ENCODE data around the gene DPP10.

The DPP10 gene

DNA sequence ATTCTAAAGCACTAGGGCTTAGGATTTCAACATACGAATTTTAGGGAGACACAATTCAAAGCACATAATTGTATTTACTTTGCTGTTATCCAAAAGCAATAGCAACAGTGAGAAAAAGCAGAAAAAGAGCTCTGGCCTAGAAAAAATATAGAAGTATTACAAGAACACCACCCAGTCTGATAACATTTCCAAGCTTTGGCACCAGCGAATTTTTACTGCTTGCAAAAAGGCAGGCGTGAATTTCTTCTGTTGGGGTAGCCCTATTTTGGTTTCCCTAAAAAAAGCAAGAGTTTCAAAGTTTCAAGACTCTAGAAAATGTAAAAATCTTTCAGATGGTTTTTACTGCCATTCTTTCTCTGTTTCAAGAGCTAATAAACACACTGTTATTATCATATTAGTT lies 292.7 kb downstream of the DPP10 start (continued):
- TF ChIP-seq ZBTB1 (tag by site-specific recombination; IDR thresholded peaks at IDR 0.05) (no peak), HOXA7 (CRISPR knock-in tag; IDR thresholded peaks at IDR 0.05; ENCODE audit: borderline replicate concordance) (no peak), ZNF610 (tag by site-specific recombination; IDR thresholded peaks at IDR 0.05; ENCODE audit: borderline replicate concordance) (no peak), ZNF768 (tag by site-specific recombination; IDR thresholded peaks at IDR 0.05) (no peak), ZIC2 (tag by site-specific recombination; IDR thresholded peaks at IDR 0.05) (no peak), ZNF677 (tag by site-specific recombination; IDR thresholded peaks at IDR 0.05) (no peak), ZNF843 (tag by site-specific recombination; IDR thresholded peaks at IDR 0.05) (no peak), ZNF302 (tag by site-specific recombination; IDR thresholded peaks at IDR 0.05; ENCODE audit: low read depth) (no peak)
- TF ChIP-seq, protein P1, sequence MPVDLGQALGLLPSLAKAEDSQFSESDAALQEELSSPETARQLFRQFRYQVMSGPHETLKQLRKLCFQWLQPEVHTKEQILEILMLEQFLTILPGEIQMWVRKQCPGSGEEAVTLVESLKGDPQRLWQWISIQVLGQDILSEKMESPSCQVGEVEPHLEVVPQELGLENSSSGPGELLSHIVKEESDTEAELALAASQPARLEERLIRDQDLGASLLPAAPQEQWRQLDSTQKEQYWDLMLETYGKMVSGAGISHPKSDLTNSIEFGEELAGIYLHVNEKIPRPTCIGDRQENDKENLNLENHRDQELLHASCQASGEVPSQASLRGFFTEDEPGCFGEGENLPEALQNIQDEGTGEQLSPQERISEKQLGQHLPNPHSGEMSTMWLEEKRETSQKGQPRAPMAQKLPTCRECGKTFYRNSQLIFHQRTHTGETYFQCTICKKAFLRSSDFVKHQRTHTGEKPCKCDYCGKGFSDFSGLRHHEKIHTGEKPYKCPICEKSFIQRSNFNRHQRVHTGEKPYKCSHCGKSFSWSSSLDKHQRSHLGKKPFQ (tag by site-specific recombination; IDR thresholded peaks at IDR 0.05) = no peak
- TF ChIP-seq, protein P2, sequence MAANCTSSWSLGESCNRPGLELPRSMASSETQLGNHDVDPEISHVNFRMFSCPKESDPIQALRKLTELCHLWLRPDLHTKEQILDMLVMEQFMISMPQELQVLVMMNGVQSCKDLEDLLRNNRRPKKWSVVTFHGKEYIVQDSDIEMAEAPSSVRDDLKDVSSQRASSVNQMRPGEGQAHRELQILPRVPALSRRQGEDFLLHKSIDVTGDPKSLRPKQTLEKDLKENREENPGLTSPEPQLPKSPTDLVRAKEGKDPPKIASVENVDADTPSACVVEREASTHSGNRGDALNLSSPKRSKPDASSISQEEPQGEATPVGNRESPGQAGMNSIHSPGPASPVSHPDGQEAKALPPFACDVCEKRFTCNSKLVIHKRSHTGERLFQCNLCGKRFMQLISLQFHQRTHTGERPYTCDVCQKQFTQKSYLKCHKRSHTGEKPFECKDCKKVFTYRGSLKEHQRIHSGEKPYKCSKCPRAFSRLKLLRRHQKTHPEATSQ (tag by site-specific recombination; IDR thresholded peaks at IDR 0.05) = no peak
- TF ChIP-seq, protein P3, sequence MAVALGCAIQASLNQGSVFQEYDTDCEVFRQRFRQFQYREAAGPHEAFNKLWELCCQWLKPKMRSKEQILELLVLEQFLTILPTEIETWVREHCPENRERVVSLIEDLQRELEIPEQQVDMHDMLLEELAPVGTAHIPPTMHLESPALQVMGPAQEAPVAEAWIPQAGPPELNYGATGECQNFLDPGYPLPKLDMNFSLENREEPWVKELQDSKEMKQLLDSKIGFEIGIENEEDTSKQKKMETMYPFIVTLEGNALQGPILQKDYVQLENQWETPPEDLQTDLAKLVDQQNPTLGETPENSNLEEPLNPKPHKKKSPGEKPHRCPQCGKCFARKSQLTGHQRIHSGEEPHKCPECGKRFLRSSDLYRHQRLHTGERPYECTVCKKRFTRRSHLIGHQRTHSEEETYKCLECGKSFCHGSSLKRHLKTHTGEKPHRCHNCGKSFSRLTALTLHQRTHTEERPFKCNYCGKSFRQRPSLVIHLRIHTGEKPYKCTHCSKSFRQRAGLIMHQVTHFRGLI (tag by site-specific recombination; IDR thresholded peaks at IDR 0.05) = no peak
- TF ChIP-seq, protein P4, sequence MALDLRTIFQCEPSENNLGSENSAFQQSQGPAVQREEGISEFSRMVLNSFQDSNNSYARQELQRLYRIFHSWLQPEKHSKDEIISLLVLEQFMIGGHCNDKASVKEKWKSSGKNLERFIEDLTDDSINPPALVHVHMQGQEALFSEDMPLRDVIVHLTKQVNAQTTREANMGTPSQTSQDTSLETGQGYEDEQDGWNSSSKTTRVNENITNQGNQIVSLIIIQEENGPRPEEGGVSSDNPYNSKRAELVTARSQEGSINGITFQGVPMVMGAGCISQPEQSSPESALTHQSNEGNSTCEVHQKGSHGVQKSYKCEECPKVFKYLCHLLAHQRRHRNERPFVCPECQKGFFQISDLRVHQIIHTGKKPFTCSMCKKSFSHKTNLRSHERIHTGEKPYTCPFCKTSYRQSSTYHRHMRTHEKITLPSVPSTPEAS (tag by site-specific recombination; IDR thresholded peaks at IDR 0.05) = no peak

DNA sequence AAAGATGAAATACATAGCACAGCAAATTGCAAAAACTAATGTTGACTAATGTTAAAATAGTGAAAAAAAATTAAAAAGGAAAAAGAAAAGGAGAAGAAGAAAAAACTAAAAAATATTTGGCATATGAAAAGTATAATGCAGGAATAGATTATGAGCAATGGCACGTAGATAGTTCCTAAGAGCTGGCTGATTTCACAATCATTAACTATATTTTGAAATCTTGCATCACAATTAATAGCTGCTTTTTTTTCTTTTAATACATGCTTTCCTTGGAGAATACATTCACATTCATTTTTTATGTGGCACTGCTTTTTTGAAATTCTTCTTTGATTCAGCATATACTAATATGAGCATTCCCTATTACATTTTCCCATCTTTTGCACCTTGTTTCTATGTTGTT lies 299.8 kb downstream of the DPP10 start:
- no peak overlapping the region for H3K4me3 ChIP-seq (ENCODE audit: low read depth, low read length)
- ChIA-PET CTCF (interaction anchor here (0.8 kb wide), 1 partner anchor 23 kb away, joined by 3 read pairs; no protein-coding TSS in a partner anchor), POLR2A (no interaction called here)
- TF ChIP-seq GLIS2 (tag by site-specific recombination; IDR thresholded peaks at IDR 0.05) (no peak), ZNF391 (tag by site-specific recombination; IDR thresholded peaks at IDR 0.05; ENCODE audit: borderline replicate concordance, low read depth) (no peak), ZNF311 (tag by site-specific recombination; IDR thresholded peaks at IDR 0.05; ENCODE audit: borderline replicate concordance) (no peak), ZNF830 (tag by site-specific recombination; IDR thresholded peaks at IDR 0.05; ENCODE audit: low read depth) (no peak), ZNF664 (tag by site-specific recombination; IDR thresholded peaks at IDR 0.05) (no peak), ZNF555 (tag by site-specific recombination; conservative IDR thresholded peaks at IDR 0.05) (no peak), RBAK (tag by site-specific recombination; IDR thresholded peaks at IDR 0.05) (no peak), ZNF133 (tag by site-specific recombination; IDR thresholded peaks at IDR 0.05) (no peak), ZNF514 (tag by site-specific recombination; IDR thresholded peaks at IDR 0.05) (no peak), ZNF747 (tag by site-specific recombination; IDR thresholded peaks at IDR 0.05) (no peak), ZNF324 (tag by site-specific recombination; IDR thresholded peaks at IDR 0.05) (no peak), YY2 (tag by site-specific recombination; IDR thresholded peaks at IDR 0.05) (no peak), KLF10 (tag by site-specific recombination; IDR thresholded peaks at IDR 0.05) (no peak), ZNF214 (tag by site-specific recombination; IDR thresholded peaks at IDR 0.05; ENCODE audit: borderline replicate concordance) (no peak)
- TF ChIP-seq, protein P5, sequence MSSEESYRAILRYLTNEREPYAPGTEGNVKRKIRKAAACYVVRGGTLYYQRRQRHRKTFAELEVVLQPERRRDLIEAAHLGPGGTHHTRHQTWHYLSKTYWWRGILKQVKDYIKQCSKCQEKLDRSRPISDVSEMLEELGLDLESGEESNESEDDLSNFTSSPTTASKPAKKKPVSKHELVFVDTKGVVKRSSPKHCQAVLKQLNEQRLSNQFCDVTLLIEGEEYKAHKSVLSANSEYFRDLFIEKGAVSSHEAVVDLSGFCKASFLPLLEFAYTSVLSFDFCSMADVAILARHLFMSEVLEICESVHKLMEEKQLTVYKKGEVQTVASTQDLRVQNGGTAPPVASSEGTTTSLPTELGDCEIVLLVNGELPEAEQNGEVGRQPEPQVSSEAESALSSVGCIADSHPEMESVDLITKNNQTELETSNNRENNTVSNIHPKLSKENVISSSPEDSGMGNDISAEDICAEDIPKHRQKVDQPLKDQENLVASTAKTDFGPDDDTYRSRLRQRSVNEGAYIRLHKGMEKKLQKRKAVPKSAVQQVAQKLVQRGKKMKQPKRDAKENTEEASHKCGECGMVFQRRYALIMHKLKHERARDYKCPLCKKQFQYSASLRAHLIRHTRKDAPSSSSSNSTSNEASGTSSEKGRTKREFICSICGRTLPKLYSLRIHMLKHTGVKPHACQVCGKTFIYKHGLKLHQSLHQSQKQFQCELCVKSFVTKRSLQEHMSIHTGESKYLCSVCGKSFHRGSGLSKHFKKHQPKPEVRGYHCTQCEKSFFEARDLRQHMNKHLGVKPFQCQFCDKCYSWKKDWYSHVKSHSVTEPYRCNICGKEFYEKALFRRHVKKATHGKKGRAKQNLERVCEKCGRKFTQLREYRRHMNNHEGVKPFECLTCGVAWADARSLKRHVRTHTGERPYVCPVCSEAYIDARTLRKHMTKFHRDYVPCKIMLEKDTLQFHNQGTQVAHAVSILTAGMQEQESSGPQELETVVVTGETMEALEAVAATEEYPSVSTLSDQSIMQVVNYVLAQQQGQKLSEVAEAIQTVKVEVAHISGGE (tag by site-specific recombination; conservative IDR thresholded peaks at IDR 0.05; ENCODE audit: low read depth) = no peak
- TF ChIP-seq, protein P6, sequence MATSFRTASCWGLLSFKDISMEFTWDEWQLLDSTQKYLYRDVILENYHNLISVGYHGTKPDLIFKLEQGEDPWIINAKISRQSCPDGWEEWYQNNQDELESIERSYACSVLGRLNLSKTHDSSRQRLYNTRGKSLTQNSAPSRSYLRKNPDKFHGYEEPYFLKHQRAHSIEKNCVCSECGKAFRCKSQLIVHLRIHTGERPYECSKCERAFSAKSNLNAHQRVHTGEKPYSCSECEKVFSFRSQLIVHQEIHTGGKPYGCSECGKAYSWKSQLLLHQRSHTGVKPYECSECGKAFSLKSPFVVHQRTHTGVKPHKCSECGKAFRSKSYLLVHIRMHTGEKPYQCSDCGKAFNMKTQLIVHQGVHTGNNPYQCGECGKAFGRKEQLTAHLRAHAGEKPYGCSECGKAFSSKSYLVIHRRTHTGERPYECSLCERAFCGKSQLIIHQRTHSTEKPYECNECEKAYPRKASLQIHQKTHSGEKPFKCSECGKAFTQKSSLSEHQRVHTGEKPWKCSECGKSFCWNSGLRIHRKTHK (tag by site-specific recombination; IDR thresholded peaks at IDR 0.05) = no peak
- H3K36me3 ChIP-seq (ENCODE audit: control insufficient read depth in 2 of 2, insufficient read depth in 1 of 2, low read length in 2 of 2) = no peaks in the 10 kb centered on the region
- H3K9me3 ChIP-seq (ENCODE audit: control insufficient read depth, insufficient read depth, low read depth, low read length) = no peaks in the 10 kb centered on the region
- no peaks in the 10 kb centered on the region for H3K4me1 ChIP-seq (ENCODE audit: control insufficient read depth, insufficient read depth, low read length)
- no peak overlapping the region for H3K27ac ChIP-seq (ENCODE audit: extremely low read depth, low read depth, low read length)
